Upper lobe of left lung (tissue), 4 donors: Measurements from ENCODE around the gene CALN1.

ENCODE experiments used
- POLR2A ChIP-seq, 4 donors: fragments of 450-650 bp; IDR thresholded peaks; one replicate each; pipeline ENCODE4 v1.5.1; 2016 to 2017; ENCODE audit warnings: antibody characterized with exemption in 4 of 4, mild to moderate bottlenecking in 2 of 4
- TF ChIP-seq, protein P1 (sequence below), 6 experiments: fragments of 450-650 bp in 4 of 6; fragments of 200-600 bp in 2 of 6; sonication (generic) in 2 of 6; IDR thresholded peaks; one replicate each; pipeline ENCODE4 v1.5.1; 2016 to 2019; ENCODE audit warnings: antibody characterized with exemption in 6 of 6

DNA sequence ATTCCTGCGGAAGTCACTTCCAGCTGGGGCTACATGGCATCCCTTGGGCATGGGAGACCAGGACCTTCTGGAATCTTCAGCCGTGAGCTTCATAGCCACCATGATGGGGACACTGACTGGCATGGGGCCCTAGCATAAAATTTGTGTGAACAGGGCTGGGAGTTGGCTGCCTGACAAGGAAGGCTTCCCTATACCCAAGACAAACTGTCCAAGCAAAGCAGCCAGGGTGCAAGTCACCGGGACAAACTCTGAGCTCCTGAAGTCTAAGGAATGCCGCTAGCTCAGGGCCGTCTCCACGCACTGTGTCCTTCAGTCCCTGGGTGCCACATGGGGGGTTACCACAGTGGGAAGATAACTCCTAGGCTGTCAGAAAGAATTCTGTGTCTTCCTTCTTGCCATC lies 627.4 kb downstream of the CALN1 start:
- TF ChIP-seq POLR2A (IDR thresholded peaks at IDR 0.05): no peak
- TF ChIP-seq, protein P1, sequence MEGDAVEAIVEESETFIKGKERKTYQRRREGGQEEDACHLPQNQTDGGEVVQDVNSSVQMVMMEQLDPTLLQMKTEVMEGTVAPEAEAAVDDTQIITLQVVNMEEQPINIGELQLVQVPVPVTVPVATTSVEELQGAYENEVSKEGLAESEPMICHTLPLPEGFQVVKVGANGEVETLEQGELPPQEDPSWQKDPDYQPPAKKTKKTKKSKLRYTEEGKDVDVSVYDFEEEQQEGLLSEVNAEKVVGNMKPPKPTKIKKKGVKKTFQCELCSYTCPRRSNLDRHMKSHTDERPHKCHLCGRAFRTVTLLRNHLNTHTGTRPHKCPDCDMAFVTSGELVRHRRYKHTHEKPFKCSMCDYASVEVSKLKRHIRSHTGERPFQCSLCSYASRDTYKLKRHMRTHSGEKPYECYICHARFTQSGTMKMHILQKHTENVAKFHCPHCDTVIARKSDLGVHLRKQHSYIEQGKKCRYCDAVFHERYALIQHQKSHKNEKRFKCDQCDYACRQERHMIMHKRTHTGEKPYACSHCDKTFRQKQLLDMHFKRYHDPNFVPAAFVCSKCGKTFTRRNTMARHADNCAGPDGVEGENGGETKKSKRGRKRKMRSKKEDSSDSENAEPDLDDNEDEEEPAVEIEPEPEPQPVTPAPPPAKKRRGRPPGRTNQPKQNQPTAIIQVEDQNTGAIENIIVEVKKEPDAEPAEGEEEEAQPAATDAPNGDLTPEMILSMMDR (IDR thresholded peaks at IDR 0.05): no peak
